Dermis blood vessel endothelial cell (primary cell): ENCODE measurements around the gene FOXP4. TPM values are rescaled to one million over a fixed set of nuclear protein-coding genes. Genes with fewer than 3 reads are reported as not detected.

ENCODE experiments used
- DNase-seq: peaks from one replicate; pipeline ENCODE4 v3.0.0; 2010
- total RNA-seq: library from RNA; depleted of rRNA; stranded (reverse); fragments of >200 nt; gene quantifications from 2 replicates; pipeline ENCODE4 v1.2.3, GENCODE V29; 2014

Gene FOXP4
- total RNA-seq, 1 donor from 2014 or later, result 4.4 TPM

- no peak for DNase-seq
Measured at GRCh38 chr6:41633056-41633634, 87.0 kb downstream of the FOXP4 start.

DNA sequence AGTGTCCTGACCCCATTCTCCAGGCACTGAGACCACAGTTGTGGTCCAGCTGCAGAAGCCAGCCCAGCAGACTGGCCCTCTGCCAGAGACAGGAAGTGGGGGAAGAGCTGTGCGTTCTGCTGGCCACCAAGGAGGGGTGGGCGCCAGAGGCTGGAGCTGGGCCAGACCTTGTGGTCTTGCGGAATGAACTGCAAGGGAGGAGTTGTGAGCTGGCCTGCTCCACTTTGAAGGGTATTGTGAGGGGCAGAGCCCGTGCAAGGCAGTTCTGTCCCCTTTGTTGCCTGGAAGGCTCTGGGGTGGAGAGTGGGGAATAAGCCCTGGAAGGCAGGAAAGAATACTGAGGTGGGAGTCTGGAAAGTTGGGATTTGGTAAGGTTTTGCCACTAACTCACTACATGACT, 88.5 kb downstream of the FOXP4 start:
- peak; percentile 41 for DNase-seq

DNA sequence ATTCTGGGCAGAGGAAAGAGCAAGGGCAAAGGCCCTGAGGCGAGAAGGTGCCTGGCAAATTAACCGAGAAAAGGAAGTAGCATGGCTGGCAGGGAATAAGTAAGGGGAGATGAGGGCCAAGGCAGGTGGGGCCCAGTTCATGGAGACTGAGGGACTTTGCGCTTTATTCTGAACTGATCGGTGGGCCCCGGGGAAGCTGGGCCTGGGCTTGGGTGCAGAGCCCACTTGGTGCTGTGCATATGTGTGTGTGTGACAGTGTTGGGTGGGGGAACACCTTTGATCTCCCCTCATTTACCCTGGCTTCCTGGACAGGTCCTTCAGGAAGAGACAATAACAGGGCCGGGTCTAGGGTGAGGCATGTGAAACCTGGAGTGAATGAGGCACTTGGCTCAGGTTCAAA, 89.2 kb downstream of the FOXP4 start:
- no peak for DNase-seq

- DNase-seq, result peak; percentile 67
Measured at GRCh38 chr6:41636833-41637193, 90.6 kb downstream of the FOXP4 start.

GRCh38 chr6:41637194-41638001, 91.2 kb downstream of the FOXP4 start:
- peak; percentile 37 for DNase-seq

DNA sequence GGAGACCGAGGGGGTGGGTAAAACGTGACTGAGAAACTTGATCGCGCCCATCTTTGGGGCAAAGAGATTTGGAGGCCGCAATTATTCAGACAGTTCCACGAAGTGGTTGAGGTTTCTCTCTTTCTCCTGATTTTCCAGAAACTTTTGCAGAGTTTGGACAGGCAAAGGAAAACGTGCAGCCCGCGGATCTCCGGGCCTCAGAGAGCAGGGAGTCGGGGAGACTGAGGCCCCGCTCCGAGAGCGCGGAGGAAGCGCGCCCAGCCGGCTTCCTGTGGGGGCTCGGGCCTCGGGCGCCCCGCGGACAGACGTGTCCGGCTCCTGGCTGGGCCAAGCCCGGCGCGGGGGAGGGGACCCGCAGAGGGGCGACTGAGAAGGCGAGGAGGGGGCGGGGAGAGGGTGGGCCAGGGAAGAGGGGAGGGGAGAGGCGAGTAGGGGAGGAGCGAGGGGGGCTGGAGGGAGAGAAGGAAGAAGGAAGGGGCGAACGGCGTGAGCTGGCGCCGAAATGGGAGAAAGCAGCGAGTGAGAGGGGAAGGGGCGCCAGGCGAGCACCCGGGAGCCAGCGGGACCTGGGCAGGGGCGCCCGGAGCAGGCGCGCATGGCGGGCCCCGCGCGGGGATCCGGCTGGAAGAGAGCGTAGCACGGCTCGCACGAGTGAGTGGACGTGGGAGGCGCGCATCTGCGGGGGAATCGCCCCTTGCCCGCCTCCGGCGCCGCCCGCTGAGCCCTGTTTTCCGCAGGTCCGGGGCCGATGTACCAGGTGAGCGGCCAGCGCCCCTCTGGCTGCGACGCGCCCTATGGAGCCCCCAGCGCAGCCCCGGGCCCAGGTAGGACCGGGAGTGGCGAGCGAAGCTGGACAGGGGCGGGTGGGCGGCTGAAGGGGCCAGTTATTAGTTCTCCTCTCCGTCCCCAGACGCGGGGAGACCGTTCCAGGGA, 92.1 kb downstream of the FOXP4 start, which contains the start of gene MDFI:
MDFI (plus strand) TSS at position 467 of the 933 bp plus-strand sequence; CDS start at position 749, 282 bp downstream.
- DNase-seq, result peak; percentile 27

DNA sequence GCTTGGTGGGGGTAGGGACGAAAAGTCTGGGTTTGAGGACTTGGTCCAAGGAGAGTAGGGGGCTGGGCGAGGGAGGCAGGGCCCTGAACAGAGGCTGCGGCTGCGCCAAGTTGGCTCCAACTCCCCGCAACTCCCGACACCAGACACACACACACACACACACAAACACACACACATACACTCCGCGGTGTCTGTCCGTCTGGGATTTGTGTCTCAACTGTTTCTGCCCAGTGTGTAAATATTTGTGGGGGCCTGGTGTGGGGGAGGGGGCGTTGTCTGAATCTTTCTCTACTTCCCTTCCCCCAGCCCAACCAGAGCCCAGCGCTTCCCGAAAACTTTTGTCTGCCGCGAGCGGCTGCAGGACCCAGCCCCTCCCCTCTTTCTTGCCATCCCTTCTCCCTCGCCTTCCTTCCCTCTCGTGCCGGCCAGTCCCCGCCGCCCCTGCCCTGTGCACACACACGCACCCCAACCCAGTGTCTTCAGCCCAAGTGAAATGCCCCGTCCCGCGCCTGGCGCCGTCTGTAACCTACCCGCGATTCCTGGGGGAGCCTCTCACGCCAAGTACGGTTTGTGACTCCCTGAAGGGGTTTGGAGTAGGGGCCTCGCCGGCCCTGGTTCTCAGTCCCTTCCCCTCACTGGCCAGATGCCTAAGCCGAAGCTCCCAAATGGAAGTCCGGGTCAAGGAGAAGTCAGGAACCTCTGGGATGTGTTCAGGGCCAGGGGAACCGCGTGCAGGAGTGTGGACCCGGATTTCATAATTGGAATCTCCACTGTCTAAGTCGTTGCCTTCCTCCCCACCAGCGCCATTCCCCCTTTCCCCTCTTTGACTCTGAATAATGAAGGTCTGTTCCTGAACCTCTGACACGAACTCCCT, 93.0 kb downstream of the FOXP4 start:
- peak; percentile 28 for DNase-seq

DNA sequence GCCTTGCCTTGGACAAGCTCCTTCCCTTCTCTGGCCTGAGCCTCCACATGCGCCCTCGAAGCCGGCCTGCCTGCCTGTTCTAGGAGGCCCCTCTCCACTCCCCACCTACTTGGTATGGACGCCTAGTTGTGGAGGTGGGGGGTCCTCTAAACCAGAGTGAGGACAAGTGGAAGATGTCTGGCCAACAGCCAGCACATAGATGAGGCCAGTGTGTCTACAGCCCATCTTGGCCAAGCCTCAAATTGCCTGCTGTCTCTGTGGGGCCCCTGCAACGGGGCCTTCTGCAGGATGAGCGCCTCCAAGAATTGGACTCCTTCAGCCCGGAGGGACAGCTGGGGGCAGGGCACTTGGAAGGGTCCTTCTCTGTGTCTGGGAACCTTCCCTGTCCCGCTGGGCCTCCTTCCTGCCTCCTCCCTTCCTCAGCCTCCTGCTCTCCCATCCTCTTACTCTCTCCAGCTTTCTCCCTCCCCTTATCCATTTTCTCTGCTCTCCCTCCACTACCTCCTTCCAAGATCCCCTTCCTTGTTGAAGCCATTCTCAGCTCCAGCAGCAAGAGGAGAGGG, 93.7 kb downstream of the FOXP4 start:
- no peak for DNase-seq

DNA sequence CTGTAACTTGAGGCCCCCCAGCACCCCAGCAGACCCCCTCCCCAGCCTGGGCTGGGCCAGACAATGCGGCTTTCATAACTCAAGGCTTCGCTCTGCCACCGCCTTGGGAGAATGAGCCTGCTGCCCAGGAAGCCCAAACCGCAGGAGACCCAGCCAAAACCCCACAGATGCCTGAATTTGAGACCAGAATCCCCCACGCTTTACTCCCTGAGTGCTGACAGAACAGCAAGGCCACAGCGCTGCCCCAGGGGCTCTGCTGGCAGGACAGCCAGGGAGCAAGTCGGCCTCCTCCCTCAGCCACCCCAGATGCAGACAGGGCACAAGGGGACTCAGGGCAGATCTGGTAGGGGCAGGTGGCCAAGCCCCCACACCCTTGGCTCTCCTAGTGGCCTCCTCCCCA, 94.2 kb downstream of the FOXP4 start:
- no peak for DNase-seq

- no peak for DNase-seq
Measured at GRCh38 chr6:41641352-41641925, 95.3 kb downstream of the FOXP4 start.

DNA sequence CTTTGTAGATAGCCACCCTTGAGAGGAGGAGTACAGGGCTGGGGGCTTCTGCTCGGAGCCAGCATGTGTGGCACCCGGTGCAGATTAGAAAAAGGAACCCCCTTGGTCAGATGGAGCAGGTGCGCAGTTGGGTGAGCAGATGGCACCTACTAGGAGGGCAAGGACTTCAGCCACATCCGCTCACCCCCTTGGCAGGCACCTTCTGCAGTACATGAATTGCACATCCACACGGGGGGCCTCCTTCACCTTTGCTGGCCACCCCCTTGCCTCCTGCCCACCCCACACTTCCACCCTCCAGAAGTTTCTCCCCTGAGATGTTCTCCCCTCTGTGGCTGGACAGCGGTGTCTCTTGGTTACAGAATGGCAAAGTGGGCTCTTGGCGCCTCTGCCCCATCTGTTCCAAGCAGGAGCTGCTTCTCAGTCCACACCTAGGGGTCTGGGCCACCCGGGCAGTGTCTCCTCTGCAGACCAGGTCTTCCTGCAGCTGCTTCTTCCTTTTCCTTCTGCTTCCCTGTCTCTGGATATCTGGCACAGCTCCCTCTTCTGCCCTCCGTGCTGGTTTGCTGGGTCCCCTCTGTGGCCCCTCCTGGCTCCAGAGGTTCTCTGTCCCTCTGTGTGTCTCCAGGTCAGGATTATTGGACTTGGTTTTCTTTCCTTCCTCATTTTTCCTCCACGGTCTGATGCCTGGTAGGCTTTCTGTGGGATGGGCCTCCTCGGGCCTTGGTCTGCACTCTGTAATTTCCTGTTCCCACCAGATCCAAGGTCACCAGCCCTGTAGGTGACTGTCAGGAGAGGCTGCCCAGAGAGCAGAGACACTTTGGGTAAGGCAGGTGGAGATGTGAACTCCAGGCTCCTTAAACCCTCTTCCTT, 96.1 kb downstream of the FOXP4 start:
- DNase-seq, result no peak

GRCh38 chr6:41642960-41643898, 97.0 kb downstream of the FOXP4 start:
- DNase-seq, result peak; percentile 37

DNA sequence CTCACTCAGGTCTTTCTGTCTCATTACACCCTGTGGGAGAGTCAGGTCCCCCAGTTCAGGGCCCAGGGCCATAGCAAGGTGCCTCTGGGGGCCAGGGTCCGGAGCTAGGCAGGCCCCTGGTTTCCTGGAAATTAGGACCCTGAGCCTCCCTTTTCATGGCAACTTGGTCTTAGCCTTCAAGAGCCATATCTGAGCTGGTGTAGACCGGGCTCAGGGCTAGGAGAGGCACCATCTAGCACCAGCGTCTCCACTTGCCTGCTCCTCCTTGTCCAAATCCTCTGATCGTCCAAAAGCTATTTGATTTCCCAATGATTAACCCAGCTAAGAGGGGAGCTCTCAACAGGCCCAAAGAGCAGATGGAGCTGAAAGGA, 97.7 kb downstream of the FOXP4 start:
- no peak for DNase-seq

DNA sequence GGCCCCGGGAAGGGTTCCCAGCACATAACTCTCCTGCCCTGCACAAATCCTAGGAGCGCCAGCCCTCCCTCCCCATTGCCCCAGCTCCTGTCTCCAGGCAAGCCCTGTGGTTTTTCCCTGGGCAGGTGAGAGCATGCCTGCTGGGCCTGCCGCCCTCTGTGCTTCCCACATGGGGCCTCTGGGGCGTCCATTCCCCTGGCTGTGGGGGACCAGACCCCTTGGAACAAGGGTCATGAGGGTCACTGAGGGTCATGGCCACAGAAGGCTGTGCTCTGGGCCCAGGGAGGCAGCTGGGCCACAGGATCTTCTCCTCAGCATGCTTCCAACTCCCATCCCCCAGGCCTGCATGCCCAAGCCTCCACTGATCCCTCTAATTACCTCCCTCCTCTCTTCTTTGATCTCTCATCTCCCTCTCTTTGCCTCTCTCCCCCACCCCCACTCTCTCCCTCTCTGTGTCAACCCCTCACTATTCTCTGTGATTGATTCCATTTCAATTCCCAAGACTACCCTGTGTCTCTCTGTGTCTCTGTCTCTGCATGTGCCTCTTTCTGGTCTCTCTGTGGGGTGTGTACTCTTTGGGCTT, 98.2 kb downstream of the FOXP4 start:
- no peak for DNase-seq

GRCh38 chr6:41645007-41645618, 98.9 kb downstream of the FOXP4 start:
- no peak for DNase-seq

GRCh38 chr6:41646026-41646795, 100.0 kb downstream of the FOXP4 start:
- no peak for DNase-seq

- no peak for DNase-seq
Measured at GRCh38 chr6:41647061-41647511, 100.9 kb downstream of the FOXP4 start.
